CD14-positive monocyte (primary cell): ENCODE data around the gene GGT5. TPM values are rescaled to one million over a fixed set of nuclear protein-coding genes. Genes with fewer than 3 reads are reported as not detected.
A peak's percentile ranks its signal among the peaks of the same experiment; 100 is the strongest.

Experiments
- DNase-seq, 3 donors: peaks; one replicate each; pipeline ENCODE4 v3.0.0-alpha.2; 2011 to 2022
- H2AFZ ChIP-seq: 2 replicates; pipeline ENCODE4 v1.6.0; 2012; ENCODE audit warnings: mild to moderate bottlenecking, low read depth, low read length, inconsistent platforms; ENCODE audit not compliant: insufficient read depth, poor library complexity, severe bottlenecking
- H3K27ac ChIP-seq, 2 donors: 1 replicate in 1 of 2; 2 replicates in 1 of 2; pipeline ENCODE4 v1.5.1; 2012 to 2013; ENCODE audit warnings: low read length in 2 of 2, control low read depth in 1 of 2, inconsistent platforms in 1 of 2, low read depth in 1 of 2, mild to moderate bottlenecking in 1 of 2
- H3K27me3 ChIP-seq, 2 donors: one replicate each; pipeline versions ENCODE4 v1.6.0 to v1.6.1; 2011 to 2013; ENCODE audit warnings: low read length in 2 of 2; ENCODE audit not compliant: control insufficient read depth in 2 of 2, insufficient read depth in 2 of 2
- H3K36me3 ChIP-seq, 2 donors: replicated peaks in 1 of 2; 1 replicate in 1 of 2; 2 replicates in 1 of 2; pipeline versions ENCODE4 v1.5.1 to v1.6.1; 2012 to 2013; ENCODE audit warnings: low read length in 2 of 2, control low read depth in 1 of 2, inconsistent platforms in 1 of 2, mild to moderate bottlenecking in 1 of 2; ENCODE audit not compliant: insufficient read depth in 2 of 2, control insufficient read depth in 1 of 2
- H3K4me1 ChIP-seq, 2 donors: 1 replicate in 1 of 2; 2 replicates in 1 of 2; pipeline versions ENCODE4 v1.5.1 to v1.6.1; 2012 to 2013; ENCODE audit warnings: low read length in 2 of 2, control low read depth in 1 of 2, inconsistent platforms in 1 of 2, mild to moderate bottlenecking in 1 of 2, moderate library complexity in 1 of 2; ENCODE audit not compliant: insufficient read depth in 2 of 2, control insufficient read depth in 1 of 2
- H3K4me2 ChIP-seq: replicated peaks from 2 replicates; pipeline ENCODE3; 2012; ENCODE audit warnings: low read length, moderate library complexity, mild to moderate bottlenecking; ENCODE audit not compliant: poor library complexity, severe bottlenecking; ENCODE audit errors: extremely low read depth
- H3K4me3 ChIP-seq, 3 experiments: fragments of 200-600 bp in 1 of 3; sonication (generic) in 1 of 3; replicated peaks in 1 of 3; 1 replicate in 2 of 3; 2 replicates in 1 of 3; pipeline ENCODE4 v1.5.1; 2011 to 2013; ENCODE audit warnings: low read length in 3 of 3, mild to moderate bottlenecking in 3 of 3, control low read depth in 2 of 3, low read depth in 2 of 3, inconsistent platforms in 1 of 3, moderate library complexity in 1 of 3
- H3K79me2 ChIP-seq: 2 replicates; pipeline ENCODE4 v1.6.0; 2012; ENCODE audit warnings: mild to moderate bottlenecking, control low read depth, inconsistent platforms, low read length, moderate library complexity; ENCODE audit not compliant: insufficient read depth
- H3K9ac ChIP-seq: 2 replicates; pipeline ENCODE4 v1.6.0; 2017; ENCODE audit warnings: low read length, mild to moderate bottlenecking; ENCODE audit not compliant: insufficient read depth, poor library complexity, severe bottlenecking
- H3K9me3 ChIP-seq, 2 donors: replicated peaks in 1 of 2; 1 replicate in 1 of 2; 2 replicates in 1 of 2; pipeline versions ENCODE4 v1.5.1 to v1.6.1; 2012 to 2013; ENCODE audit warnings: low read length in 2 of 2, control low read depth in 1 of 2; ENCODE audit not compliant: control insufficient read depth in 1 of 2, insufficient read depth in 1 of 2
- H4K20me1 ChIP-seq: 2 replicates; pipeline ENCODE4 v1.6.0; 2012; ENCODE audit warnings: mild to moderate bottlenecking, low read length, control low read depth, moderate library complexity; ENCODE audit not compliant: insufficient read depth
- H3K27ac Mint-ChIP-seq, 7 donors: one replicate each; pipeline ENCODE4 v1.8.0; 2020; ENCODE audit warnings: mild to moderate bottlenecking in 7 of 7, mixed read lengths in 7 of 7, moderate library complexity in 6 of 7, inconsistent platforms in 2 of 7
- H3K27me3 Mint-ChIP-seq, 3 donors: one replicate each; pipeline ENCODE4 v1.8.0; 2021 to 2022; ENCODE audit warnings: low read depth in 3 of 3, mild to moderate bottlenecking in 3 of 3, mixed read lengths in 3 of 3, moderate library complexity in 3 of 3, inconsistent platforms in 1 of 3
- H3K36me3 Mint-ChIP-seq, 2 donors: one replicate each; pipeline ENCODE4 v1.8.0; 2020; ENCODE audit warnings: mixed read lengths in 2 of 2, inconsistent platforms in 1 of 2, mild to moderate bottlenecking in 1 of 2
- H3K4me1 Mint-ChIP-seq: one replicate; pipeline ENCODE4 v1.8.0; 2020; ENCODE audit warnings: mild to moderate bottlenecking, mixed read lengths
- H3K4me3 Mint-ChIP-seq, 2 donors: one replicate each; pipeline ENCODE4 v1.8.0; 2020; ENCODE audit warnings: mild to moderate bottlenecking in 2 of 2, mixed read lengths in 2 of 2, moderate library complexity in 1 of 2
- H3K9me3 Mint-ChIP-seq, 7 donors: one replicate each; pipeline ENCODE4 v1.8.0; 2020 to 2022; ENCODE audit warnings: mixed read lengths in 7 of 7, mild to moderate bottlenecking in 6 of 7, moderate library complexity in 6 of 7, inconsistent platforms in 2 of 7
- WGBS: methylation state at CpG from one replicate; pipeline ENCODE4 v1.1.5; 2013; ENCODE audit warnings: missing lambda C conversion rate; ENCODE audit not compliant: insufficient coverage; 5-methylcytosine and 5-hydroxymethylcytosine counted together
- intact Hi-C, 2 donors: fragments of 100-400 bp; cut with micrococcal nuclease; formaldehyde crosslinking; loops; one replicate each; pipeline versions ENCODE4 v1.15.0 to v1.15.1; 2023
- polyA plus RNA-seq, 3 donors: library from polyadenylated mRNA; depleted of rRNA in 1 of 3; unstranded in 2 of 3; stranded (reverse) in 1 of 3; fragments of 300-500 nt in 2 of 3; fragments of >200 nt in 1 of 3; fragmentation: Illumina TruSeq in 2 of 3; gene quantifications; 1 replicate in 2 of 3; 2 replicates in 1 of 3; pipeline ENCODE4 v1.2.3, GENCODE V29; 2012 to 2021
- TF ChIP-seq, protein P1 (sequence below): fragments of 200-600 bp; IDR thresholded peaks from one replicate; pipeline ENCODE4 v1.8.0; 2022; ENCODE audit warnings: antibody characterized with exemption, mild to moderate bottlenecking

Gene GGT5
- polyA plus RNA-seq, 3 donors: 0.26 to 0.41 TPM; not detected in 1

DNA sequence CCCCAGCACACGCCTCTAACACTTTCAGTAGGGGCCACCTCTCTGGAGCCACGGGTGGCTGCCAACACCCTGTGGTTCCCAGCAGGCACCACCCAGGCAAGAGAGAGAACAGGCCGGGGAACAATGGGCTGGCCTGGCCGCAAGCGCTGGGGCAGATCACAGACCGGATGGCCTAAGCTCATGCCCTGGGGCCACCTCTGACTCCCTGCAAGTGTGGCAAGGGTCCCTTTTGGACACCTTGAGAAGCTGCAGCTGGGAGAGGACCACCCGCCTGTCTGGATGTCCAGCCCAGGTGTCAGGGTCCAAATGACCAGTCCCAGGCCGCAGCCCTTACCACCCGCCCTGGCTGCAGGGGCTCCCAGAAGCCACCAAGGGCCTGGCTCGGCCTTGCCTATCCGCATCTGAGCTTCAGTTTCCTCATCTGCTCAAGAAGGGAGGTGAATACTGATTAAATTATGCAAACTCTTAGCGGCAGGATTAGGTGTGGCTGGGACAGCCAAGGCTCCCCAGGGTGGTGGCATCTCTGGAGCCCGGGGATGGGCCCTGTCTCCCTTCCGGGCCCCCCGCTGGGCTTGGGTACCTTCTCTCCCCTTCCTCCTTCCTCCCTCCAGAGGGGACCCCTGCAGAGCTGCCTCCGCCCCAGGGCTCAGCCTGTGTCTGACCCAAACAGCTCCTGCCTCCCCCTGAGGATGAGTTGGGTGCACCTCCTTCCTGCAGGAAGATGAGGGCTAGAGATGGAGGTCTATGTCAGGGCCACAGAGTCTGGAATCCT is 64.4 kb downstream of the GGT5 start:
- H3K9me3 ChIP-seq: no peaks in the 10 kb centered on the region
- Mint-ChIP-seq H3K9me3 (no peaks in the 10 kb centered on the region), H3K36me3 (peaks cover 14 to 26% of the 10 kb centered on the region in 2 donors), H3K4me1 (no peaks in the 10 kb centered on the region), H3K4me3 (no peak overlapping the region), H3K27me3 (no peaks in the 10 kb centered on the region), H3K27ac (peak overlapping the region in 1 of 7 donors; percentile 25)
- no peak overlapping the region for H3K9ac ChIP-seq
- no peak for DNase-seq
- intact Hi-C loops: no loop called here
- H3K27me3 ChIP-seq: no peaks in the 10 kb centered on the region
- H3K4me2 ChIP-seq: no peak overlapping the region
- no peaks in the 10 kb centered on the region for H3K79me2 ChIP-seq
- H3K4me1 ChIP-seq: no peaks in the 10 kb centered on the region
- peaks cover 30 to 32% of the 10 kb centered on the region in 2 donors for H3K36me3 ChIP-seq
- peaks cover 6% of the 10 kb centered on the region for H4K20me1 ChIP-seq
- no peak overlapping the region for H2AFZ ChIP-seq
- no peak overlapping the region for H3K27ac ChIP-seq
- 90% methylated on average over 11 of the region's 16 CpGs for WGBS
- no peak overlapping the region for H3K4me3 ChIP-seq
- TF ChIP-seq, protein P1, sequence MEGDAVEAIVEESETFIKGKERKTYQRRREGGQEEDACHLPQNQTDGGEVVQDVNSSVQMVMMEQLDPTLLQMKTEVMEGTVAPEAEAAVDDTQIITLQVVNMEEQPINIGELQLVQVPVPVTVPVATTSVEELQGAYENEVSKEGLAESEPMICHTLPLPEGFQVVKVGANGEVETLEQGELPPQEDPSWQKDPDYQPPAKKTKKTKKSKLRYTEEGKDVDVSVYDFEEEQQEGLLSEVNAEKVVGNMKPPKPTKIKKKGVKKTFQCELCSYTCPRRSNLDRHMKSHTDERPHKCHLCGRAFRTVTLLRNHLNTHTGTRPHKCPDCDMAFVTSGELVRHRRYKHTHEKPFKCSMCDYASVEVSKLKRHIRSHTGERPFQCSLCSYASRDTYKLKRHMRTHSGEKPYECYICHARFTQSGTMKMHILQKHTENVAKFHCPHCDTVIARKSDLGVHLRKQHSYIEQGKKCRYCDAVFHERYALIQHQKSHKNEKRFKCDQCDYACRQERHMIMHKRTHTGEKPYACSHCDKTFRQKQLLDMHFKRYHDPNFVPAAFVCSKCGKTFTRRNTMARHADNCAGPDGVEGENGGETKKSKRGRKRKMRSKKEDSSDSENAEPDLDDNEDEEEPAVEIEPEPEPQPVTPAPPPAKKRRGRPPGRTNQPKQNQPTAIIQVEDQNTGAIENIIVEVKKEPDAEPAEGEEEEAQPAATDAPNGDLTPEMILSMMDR: no peak

DNA sequence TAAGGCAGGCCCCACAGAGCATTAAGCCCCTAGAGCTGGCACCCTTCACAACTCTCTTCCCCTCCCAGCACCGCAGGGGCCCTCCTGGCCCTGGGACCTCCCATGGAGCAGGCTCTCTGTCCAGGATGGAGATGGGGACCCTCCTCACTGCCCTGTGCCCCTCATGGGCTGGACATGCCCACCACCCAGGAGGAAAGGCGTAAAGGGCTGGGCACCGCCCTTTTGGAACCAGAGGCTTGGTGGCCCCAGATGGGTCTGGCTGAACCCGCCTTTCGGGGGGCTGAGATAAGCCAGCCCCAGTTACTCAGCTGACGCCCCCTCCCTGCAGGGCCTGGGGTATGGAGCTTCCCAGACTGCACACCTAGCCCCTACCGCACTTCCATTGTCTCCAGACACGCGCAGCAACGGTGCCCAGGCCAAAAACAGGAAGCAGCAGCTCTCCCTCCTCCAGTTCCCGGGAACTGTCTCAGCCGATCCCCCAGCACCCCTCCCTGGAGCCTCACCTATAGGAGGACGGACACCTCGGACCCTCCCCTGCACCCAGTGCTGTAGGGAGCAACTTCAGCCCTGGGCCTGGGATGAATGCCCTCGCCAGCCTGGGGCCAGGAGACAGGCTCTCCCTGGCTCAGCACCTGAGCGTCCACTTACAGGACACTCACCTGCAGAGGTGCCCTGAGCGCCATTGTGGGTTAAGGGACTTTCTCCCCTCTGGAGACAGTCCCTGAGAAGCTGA is 65.2 kb downstream of the GGT5 start:
- Histone ChIP-seq H3K79me2 (no peaks in the 10 kb centered on the region), H3K36me3 (peaks cover 37% of the 10 kb centered on the region in 2 donors), H3K27ac (no peak overlapping the region), H3K9ac (no peak overlapping the region), H3K4me1 (no peaks in the 10 kb centered on the region), H4K20me1 (peaks cover 15% of the 10 kb centered on the region), H3K27me3 (no peaks in the 10 kb centered on the region), H3K4me2 (no peak overlapping the region), H3K4me3 (no peak overlapping the region), H2AFZ (no peak overlapping the region), H3K9me3 (no peaks in the 10 kb centered on the region)
- no peaks in the 10 kb centered on the region for H3K27me3 Mint-ChIP-seq
- TF ChIP-seq, protein P1: no peak
- no peak for DNase-seq
- peaks cover 15 to 33% of the 10 kb centered on the region in 2 donors for H3K36me3 Mint-ChIP-seq
- intact Hi-C loops: loop anchor here (5.0 to 10.0 kb wide), 3 partner anchors 52 to 222 kb away; partner anchors contain the start of gene GSTT2 (in 1 of the 2)
- H3K27ac Mint-ChIP-seq: peak overlapping the region in 4 of 7 donors; percentile 43 to 75 (median 55)
- WGBS: 71% methylated on average over 11 of the region's 17 CpGs
- no peaks in the 10 kb centered on the region for H3K9me3 Mint-ChIP-seq
- H3K4me1 Mint-ChIP-seq: no peaks in the 10 kb centered on the region
- H3K4me3 Mint-ChIP-seq: no peak overlapping the region
